ENCODE measurements around the gene PPP3R1.

The PPP3R1 gene

DNA sequence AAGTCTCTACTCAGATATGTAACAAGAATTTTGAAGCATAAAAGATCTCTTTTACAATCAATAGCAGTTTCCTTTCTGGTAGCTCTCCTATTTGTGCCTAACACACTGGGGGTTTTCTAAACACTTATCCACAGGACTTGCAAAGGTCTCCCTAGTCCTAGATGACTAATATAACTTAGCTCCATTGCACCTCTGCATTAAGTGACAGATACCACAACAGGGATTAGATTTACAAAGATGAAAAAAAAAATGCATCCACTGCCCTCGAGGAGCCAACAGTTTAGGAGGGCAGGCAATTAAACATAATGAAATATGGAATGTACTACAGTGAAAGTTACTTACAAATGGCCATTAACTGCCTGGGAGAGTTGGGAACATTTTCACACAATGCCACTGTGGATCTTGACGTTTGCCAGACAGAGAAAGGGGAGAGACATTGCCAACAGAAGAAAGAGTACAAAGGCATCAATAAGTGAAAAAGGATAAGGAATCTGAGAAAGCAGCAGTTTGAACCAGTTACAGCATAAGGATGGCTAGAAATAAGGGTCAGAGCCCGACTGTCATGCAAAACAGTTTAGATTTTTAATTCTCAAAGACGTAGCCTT, 14.3 kb downstream of the PPP3R1 start:
- TF ChIP-seq EZH2 (IDR thresholded peaks at IDR 0.05; ENCODE audit: borderline replicate concordance, low read length): no peak
- TF ChIP-seq, protein P1, sequence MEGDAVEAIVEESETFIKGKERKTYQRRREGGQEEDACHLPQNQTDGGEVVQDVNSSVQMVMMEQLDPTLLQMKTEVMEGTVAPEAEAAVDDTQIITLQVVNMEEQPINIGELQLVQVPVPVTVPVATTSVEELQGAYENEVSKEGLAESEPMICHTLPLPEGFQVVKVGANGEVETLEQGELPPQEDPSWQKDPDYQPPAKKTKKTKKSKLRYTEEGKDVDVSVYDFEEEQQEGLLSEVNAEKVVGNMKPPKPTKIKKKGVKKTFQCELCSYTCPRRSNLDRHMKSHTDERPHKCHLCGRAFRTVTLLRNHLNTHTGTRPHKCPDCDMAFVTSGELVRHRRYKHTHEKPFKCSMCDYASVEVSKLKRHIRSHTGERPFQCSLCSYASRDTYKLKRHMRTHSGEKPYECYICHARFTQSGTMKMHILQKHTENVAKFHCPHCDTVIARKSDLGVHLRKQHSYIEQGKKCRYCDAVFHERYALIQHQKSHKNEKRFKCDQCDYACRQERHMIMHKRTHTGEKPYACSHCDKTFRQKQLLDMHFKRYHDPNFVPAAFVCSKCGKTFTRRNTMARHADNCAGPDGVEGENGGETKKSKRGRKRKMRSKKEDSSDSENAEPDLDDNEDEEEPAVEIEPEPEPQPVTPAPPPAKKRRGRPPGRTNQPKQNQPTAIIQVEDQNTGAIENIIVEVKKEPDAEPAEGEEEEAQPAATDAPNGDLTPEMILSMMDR (IDR thresholded peaks at IDR 0.05; ENCODE audit: low read length): no peak
- no peak overlapping the region for H3K27ac ChIP-seq (ENCODE audit: low read depth, low read length, poor library complexity, severe bottlenecking)
- no peak overlapping the region for H3K4me3 ChIP-seq (ENCODE audit: low read depth, low read length, poor library complexity, severe bottlenecking)
- peaks cover 100% of the 10 kb centered on the region for H3K79me2 ChIP-seq (ENCODE audit: insufficient read depth, low read length)
- H3K27me3 ChIP-seq (ENCODE audit: insufficient read depth, low read length): no peaks in the 10 kb centered on the region
- H3K4me1 ChIP-seq (ENCODE audit: insufficient read depth, low read length, severe bottlenecking): peaks cover 85% of the 10 kb centered on the region
- peak overlapping the region; percentile 37; the same call in 1 of the 2 replicates for H3K4me2 ChIP-seq (ENCODE audit: low read length)
- H3K9me2 ChIP-seq (ENCODE audit: low read depth, low read length): no peaks in the 10 kb centered on the region
- no peak overlapping the region for H2AFZ ChIP-seq (ENCODE audit: low read length)
- peaks cover 31% of the 10 kb centered on the region for H3K36me3 ChIP-seq (ENCODE audit: insufficient read depth, low read length)
- no peaks in the 10 kb centered on the region for H3K9me3 ChIP-seq (ENCODE audit: low read length)
- no peak overlapping the region for H3K9ac ChIP-seq (ENCODE audit: low read length)
- peaks cover 7% of the 10 kb centered on the region; the same call in 1 of the 2 replicates for H4K20me1 ChIP-seq (ENCODE audit: insufficient read depth, low read length)
- no peaks in the 10 kb centered on the region for H3F3A ChIP-seq (ENCODE audit: insufficient read depth, low read length)

- Histone ChIP-seq H3K27ac (ENCODE audit: low read depth, low read length, poor library complexity, severe bottlenecking) (no peak overlapping the region), H3K9ac (ENCODE audit: low read length) (no peak overlapping the region), H3F3A (ENCODE audit: insufficient read depth, low read length) (no peaks in the 10 kb centered on the region), H2AFZ (ENCODE audit: low read length) (no peak overlapping the region), H3K9me3 (ENCODE audit: low read length) (no peaks in the 10 kb centered on the region), H3K4me1 (ENCODE audit: insufficient read depth, low read length, severe bottlenecking) (peaks cover 85% of the 10 kb centered on the region), H3K4me3 (ENCODE audit: low read depth, low read length, poor library complexity, severe bottlenecking) (no peak overlapping the region), H4K20me1 (ENCODE audit: insufficient read depth, low read length) (peaks cover 5% of the 10 kb centered on the region; the same call in 1 of the 2 replicates), H3K9me2 (ENCODE audit: low read depth, low read length) (no peaks in the 10 kb centered on the region), H3K27me3 (ENCODE audit: insufficient read depth, low read length) (no peaks in the 10 kb centered on the region), H3K79me2 (ENCODE audit: insufficient read depth, low read length) (peaks cover 100% of the 10 kb centered on the region), H3K36me3 (ENCODE audit: insufficient read depth, low read length) (peaks cover 24% of the 10 kb centered on the region), H3K4me2 (ENCODE audit: low read length) (peak overlapping the region; percentile 37; the same call in 1 of the 2 replicates)
- TF ChIP-seq, protein P1 (IDR thresholded peaks at IDR 0.05; ENCODE audit: low read length): no peak
- TF ChIP-seq EZH2 (IDR thresholded peaks at IDR 0.05; ENCODE audit: borderline replicate concordance, low read length): no peak
These were observed 14.9 kb downstream of the PPP3R1 start for GRCh38 chr2:68237404-68237803.

- Histone ChIP-seq H3K4me3 (ENCODE audit: low read depth, low read length, poor library complexity, severe bottlenecking) (no peak overlapping the region), H3K27me3 (ENCODE audit: insufficient read depth, low read length) (no peaks in the 10 kb centered on the region), H3K9ac (ENCODE audit: low read length) (no peak overlapping the region), H3K4me1 (ENCODE audit: insufficient read depth, low read length, severe bottlenecking) (peaks cover 88% of the 10 kb centered on the region), H3K9me3 (ENCODE audit: low read length) (no peaks in the 10 kb centered on the region), H4K20me1 (ENCODE audit: insufficient read depth, low read length) (peaks cover 5% of the 10 kb centered on the region; the same call in 1 of the 2 replicates), H3F3A (ENCODE audit: insufficient read depth, low read length) (no peaks in the 10 kb centered on the region), H3K27ac (ENCODE audit: low read depth, low read length, poor library complexity, severe bottlenecking) (peak overlapping the region; percentile 36), H3K36me3 (ENCODE audit: insufficient read depth, low read length) (peaks cover 19% of the 10 kb centered on the region), H3K4me2 (ENCODE audit: low read length) (peak overlapping the region; percentile 33; the same call in 1 of the 2 replicates), H3K79me2 (ENCODE audit: insufficient read depth, low read length) (peaks cover 98% of the 10 kb centered on the region), H2AFZ (ENCODE audit: low read length) (no peak overlapping the region), H3K9me2 (ENCODE audit: low read depth, low read length) (no peaks in the 10 kb centered on the region)
- TF ChIP-seq, protein P1 (IDR thresholded peaks at IDR 0.05; ENCODE audit: low read length): no peak
- TF ChIP-seq EZH2 (IDR thresholded peaks at IDR 0.05; ENCODE audit: borderline replicate concordance, low read length): no peak
These were observed 15.5 kb downstream of the PPP3R1 start for GRCh38 chr2:68236876-68237275.

Data from OCI-LY1 (cell line).